GM19025 (cell line): ENCODE results near the gene OR1S2.
"Not testable (repeated sequence)": the region's sequence is repeated elsewhere in the genome, so short reads cannot be mapped to it uniquely, and the experiment has no call there.

Source experiments
- ATAC-seq: cut with Tn5 transposase; IDR thresholded peaks from one replicate; pipeline ENCODE4 v1.9.1; 2021; ENCODE audit warnings: mild to moderate bottlenecking, low read depth, moderate library complexity; ENCODE audit not compliant: unreplicated experiment

Gene OR1S2

DNA sequence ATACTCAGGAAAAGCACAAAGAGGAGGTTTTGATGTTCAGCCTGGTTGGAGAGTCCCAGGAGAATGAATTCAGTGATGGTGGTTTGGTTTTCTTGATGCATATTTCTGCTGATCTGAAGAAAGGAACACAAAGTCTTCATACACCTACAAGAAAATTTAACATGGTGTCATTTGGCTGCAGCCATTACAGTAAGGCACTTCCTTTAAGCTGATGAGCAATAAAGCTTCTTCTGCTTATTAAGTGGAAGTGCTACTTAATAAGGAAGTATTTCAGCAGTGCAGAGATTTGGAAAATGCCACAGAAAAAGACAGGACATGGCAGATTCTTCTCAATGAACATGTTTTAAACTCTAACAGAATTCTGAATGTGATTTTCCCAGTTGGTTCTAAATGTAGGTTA, at the start of gene OR1S2:
Gene OR1S2 (minus strand): TSS at position 101 of the 400 bp plus-strand sequence. CDS start 0 bp downstream, at position 101.
- ATAC-seq: no peak

- ATAC-seq: no peak
These were observed 40.0 kb upstream of the OR1S2 start for GRCh38 chr11:58243954-58244353.

DNA sequence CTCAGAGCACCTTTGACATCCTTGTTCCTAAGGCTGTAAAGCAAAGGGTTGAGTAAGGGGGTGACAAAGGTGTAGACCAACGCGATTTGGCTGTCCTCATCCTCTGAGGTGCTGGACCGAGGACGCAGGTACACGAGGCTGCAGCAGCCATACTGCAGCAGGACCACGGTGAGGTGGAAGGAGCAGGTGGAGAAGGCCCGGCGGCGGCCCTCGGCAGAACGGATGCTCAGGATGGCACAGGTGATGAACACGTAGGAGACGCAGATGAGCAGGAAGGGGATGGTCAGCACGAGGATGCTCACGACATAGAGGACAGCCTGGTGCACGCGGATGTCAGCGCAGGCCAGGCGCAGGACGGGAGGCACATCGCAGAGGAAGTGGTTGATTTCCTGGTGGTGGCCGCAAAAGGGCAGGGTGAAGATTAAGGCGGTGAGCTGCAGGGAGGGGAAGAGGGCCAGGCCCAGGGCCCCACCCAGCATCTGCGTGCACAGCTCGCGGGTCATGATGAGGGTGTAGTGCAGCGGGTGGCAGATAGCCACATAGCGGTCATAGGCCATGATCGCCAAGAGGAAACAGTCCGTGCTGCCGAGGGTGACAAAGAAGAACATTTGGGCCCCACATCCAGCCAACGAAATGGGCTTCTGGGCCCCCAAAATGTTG, 24.1 kb upstream of the OR1S2 start:
- no peak for ATAC-seq

DNA sequence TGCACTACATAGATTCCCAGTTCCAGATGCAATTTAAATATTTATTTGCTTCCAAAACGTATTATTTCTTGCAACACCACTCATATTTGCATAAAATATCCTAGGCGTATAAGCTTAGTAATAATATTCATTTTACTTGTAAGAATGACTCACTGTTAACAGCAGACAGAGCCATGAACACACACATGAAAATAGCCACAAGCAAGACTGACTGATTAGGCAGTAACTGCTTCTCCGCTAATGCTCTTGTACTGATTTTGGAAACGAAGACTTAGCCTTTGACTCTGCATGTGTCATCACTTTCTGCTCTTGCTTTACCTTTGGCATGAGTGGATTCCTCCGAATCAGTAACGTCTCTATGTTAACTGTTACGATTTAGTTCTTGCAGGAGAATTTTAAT, 18.8 kb upstream of the OR1S2 start:
- ATAC-seq: no peak

DNA sequence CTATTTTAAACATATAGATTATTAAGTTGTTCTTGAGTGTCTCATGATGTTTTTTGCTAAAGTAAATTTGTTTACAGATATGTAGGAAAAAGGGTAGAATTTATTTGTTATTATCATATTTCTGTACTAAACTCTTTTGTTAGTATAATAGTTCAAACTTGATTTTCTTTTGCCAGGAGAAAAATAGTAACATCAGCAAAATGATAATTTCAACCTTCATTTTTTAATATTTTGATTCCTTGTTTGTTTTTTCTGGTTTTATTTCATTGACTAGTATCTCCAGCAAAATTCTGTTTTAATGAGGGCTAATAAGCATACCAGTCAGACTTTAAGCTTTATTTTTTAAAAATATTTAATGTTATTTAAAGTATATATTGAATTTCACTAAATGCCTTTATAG, 12.5 kb upstream of the OR1S2 start:
- ATAC-seq: no peak

DNA sequence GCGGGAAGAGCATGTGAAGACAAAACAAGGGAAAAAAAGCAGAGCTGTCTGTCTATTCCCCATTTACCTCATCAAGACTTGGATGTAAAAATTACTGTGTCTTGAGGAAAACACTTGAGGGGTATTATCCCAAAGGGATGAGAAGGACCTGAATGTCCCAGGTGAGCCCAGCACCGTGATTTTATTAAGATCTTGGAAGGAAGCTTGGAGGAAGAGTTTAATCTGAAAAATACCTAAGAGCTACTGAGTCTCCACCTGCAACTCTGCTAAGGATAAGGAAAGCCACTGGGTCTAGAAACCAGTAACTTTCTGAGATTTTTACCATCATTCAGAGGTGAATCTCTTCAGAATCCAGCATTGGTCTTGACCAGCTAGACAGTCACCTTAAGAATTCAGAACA, 8.5 kb upstream of the OR1S2 start, which contains the start of gene OR1S1:
Gene OR1S1 (plus strand): TSS at position 301 of the 400 bp plus-strand sequence.
- not testable (repeated sequence) for ATAC-seq

- ATAC-seq: no peak
These were observed 4.7 kb downstream of the OR1S2 start for GRCh38 chr11:58199271-58199670.

DNA sequence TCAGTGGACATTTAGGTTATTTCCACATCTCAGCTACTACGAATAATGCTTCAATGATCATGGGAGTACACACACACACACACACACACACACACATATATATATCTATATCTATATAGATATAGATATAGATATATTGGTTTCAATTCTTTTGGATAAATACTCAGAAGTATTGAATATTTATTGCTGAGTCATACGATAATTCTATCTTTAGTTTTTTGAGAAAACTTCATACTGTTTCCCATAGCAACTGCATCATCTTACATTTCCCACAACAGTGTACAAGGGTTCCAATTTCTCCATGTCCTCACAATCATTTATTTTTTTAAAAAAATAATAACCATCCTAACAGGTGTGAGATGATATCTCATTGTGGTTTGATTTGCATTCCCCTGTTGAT, 8.0 kb downstream of the OR1S2 start:
- ATAC-seq: no peak

DNA sequence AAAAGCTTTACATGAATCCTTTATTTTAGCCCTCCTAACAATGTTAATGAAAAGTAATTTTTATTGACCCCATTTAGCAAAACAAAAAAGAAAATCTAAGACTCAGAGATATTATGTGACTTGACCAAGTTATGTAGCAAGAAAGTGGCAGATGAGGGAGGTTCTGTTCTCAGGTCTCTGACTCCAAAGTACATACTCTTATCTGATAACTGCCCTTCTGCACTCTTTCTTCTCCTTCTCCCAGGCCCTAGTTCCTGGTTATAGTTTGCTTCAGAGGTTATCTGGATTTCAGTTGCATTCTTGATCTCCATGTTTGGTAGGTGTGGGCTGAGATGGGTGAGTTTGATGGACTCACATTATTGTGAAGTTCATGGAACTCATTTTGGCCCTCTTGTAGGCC, 10.6 kb downstream of the OR1S2 start:
- no peak for ATAC-seq

GRCh38 chr11:58192229-58192628, 11.7 kb downstream of the OR1S2 start:
- ATAC-seq: no peak

DNA sequence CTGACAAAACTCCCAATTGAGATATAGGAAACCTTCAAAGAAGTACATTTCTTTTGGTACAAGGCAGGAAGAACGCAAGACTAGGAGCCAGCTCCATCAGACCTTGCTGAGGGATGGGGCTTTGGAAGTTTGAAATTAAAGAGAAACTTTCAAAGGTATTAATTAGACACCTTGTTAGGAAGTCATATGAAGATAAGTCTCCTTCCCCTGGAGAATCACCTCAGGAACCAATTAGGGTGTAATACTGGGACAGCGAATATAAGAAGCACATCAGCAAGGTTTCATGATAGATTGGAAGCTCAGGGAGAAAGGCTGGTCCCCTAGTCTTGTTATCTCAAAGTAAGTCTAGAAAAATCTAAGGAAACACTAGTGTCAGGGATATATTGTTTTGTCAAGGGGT, 15.2 kb downstream of the OR1S2 start, which contains the start of gene OR9Q2:
Gene OR9Q2 (plus strand): TSS at position 301 of the 400 bp plus-strand sequence. CDS start 1,421 bp downstream, outside the sequence.
- no peak for ATAC-seq

DNA sequence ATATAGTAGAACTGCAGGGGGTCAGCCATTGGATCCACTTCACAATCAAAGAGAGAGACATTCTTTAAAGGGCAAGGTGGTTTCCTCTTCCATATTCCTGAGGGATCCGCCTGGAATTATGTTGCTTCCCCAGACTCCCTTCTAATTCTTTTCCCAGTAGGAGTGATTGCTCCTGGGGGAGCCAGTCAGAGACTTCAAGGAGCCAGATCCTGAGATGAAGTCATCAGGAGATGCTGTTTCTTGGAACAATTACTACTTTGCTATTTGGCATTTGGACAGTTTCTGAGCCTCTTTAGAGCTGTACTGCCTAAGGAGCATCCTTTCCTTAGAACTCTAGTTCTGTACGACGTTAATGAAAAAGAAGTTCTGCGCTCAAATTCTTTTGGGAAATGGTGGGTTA, 17.0 kb downstream of the OR1S2 start:
- no peak for ATAC-seq

DNA sequence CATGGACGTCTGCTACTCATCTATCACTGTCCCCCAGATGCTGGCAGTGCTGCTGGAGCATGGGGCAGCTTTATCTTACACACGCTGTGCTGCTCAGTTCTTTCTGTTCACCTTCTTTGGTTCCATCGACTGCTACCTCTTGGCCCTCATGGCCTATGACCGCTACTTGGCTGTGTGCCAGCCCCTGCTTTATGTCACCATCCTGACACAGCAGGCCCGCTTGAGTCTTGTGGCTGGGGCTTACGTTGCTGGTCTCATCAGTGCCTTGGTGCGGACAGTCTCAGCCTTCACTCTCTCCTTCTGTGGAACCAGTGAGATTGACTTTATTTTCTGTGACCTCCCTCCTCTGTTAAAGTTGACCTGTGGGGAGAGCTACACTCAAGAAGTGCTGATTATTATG, 24.3 kb downstream of the OR1S2 start:
- no peak for ATAC-seq

DNA sequence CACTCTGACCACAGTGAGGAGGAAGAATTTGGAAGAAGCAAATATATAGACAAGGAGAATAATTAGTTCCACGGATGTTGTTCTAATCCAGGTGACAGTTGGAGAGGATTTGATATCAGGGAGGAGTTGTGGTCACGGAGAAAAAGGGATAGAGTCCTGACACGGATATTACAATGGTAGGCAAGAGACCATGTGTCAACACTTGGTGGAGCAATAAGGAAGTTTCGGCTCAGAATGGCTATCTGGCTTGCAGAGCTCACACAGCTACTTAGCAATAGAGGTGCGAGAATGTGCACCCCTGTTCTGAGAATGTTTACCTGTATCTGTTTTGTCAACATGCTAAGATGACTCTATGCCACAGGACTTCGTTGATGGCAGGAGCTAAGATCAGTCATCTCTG, 25.5 kb downstream of the OR1S2 start:
- ATAC-seq: no peak

- no peak for ATAC-seq
These were observed 26.4 kb downstream of the OR1S2 start for GRCh38 chr11:58177409-58178054.

DNA sequence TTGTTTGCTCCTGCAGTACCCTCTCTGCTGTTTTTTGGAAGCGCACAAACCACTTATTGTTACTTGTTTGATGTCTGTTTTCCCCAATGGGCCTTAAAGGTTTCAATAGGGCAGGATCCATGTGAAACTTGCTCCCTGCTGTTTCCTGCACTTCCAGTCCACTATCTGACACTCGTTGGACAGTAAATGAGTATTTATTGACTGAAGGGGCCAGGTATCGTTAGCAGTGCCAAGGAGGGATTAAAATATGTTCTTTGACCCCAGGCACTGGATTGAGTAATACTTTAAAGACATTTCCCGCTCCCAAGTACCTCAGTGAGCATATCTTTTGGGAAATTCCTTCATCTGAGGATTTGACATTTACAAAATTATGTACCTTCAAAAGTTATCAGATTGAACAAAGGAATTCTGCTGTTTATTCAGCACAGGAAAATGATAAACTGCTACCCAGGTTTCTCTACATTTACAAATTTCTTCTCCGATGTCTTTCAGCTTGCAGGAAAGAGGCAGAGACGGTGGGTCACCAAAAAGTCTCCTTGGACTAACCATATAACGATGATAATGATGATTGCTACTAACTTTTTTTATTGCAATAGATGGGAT, 38.3 kb downstream of the OR1S2 start:
- ATAC-seq: no peak

GRCh38 chr11:58164990-58165389, 39.0 kb downstream of the OR1S2 start:
- no peak for ATAC-seq

DNA sequence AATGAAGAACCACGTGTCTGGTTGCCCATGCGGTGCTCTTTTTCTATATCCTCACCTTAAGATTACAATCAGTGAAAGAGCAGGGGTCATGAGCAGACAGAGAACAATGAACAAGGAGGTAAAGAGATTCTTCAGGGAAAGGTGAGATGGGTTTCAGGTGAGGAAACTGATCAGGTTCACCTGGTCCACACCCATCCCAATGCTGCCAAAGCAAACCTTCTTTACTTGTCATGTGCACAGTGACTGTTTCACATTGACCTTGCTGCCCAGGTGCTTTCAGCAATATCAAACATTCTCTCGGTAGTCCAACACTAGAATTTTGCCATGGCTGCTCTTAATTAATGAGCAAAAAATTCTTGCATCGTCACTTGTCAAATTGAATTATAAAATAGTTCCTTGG, 39.6 kb downstream of the OR1S2 start:
- no peak for ATAC-seq
